HepG2 (cell line): ENCODE results near the gene ABCA2. TPM values are rescaled to one million over a fixed set of nuclear protein-coding genes. Genes with fewer than 3 reads are reported as not detected.

Source experiments
- CEBPG ChIP-seq: IDR thresholded peaks from 2 replicates; pipeline ENCODE4 v1.6.1; 2016
- FOXK2 ChIP-seq: fragments of 450-650 bp; IDR thresholded peaks from 2 replicates; pipeline ENCODE4 v1.6.1; 2016
- HIC2 ChIP-seq: sonication (generic); formaldehyde crosslinking; IDR thresholded peaks from 2 replicates; pipeline ENCODE4 v1.9.0; 2022; ENCODE audit warnings: low read depth, missing genetic modification reagents
- KDM1A ChIP-seq: IDR thresholded peaks from 2 replicates; pipeline ENCODE4 v1.6.1; 2016; ENCODE audit warnings: missing compliant biosample characterization
- KDM5A ChIP-seq: fragments of 200-600 bp; sonication (generic); IDR thresholded peaks from 2 replicates; pipeline ENCODE4 v1.7.0; 2018; ENCODE audit warnings: antibody characterized with exemption, mild to moderate bottlenecking, low read length, borderline replicate concordance
- LCORL ChIP-seq, 2 experiments: fragments of 450-650 bp in 1 of 2; sonication (generic) in 1 of 2; formaldehyde crosslinking in 1 of 2; IDR thresholded peaks; 2 replicates each; pipeline versions ENCODE4 v1.5.0 to v1.6.1; 2017 to 2020; ENCODE audit warnings: antibody characterized with exemption in 1 of 2, missing genetic modification reagents in 1 of 2
- MXD4 ChIP-seq: IDR thresholded peaks from 2 replicates; pipeline ENCODE4 v1.6.1; 2016; ENCODE audit warnings: mild to moderate bottlenecking, missing biosample characterization, missing genetic modification reagents
- MXI1 ChIP-seq: IDR thresholded peaks from 3 replicates; pipeline ENCODE4 v1.6.1; 2012; ENCODE audit warnings: low read depth, low read length, inconsistent platforms, borderline replicate concordance
- PHF5A ChIP-seq: IDR thresholded peaks from one replicate; pipeline ENCODE4 v1.6.1; 2018; ENCODE audit warnings: low read depth, missing genetic modification reagents; ENCODE audit not compliant: unreplicated experiment
- PTBP1 ChIP-seq: fragments of 200-400 bp; formaldehyde crosslinking; IDR thresholded peaks from 2 replicates; pipeline ENCODE4 v1.6.1; 2018; ENCODE audit warnings: low read length, low read depth; ENCODE audit not compliant: poor library complexity, severe bottlenecking
- RAD21 ChIP-seq: fragments of 450-650 bp; formaldehyde crosslinking; IDR thresholded peaks from 2 replicates; pipeline ENCODE4 v1.5.0; 2020; ENCODE audit warnings: mild to moderate bottlenecking
- SMAD9 ChIP-seq: sonication (generic); formaldehyde crosslinking; IDR thresholded peaks from 2 replicates; pipeline ENCODE4 v1.5.1; 2020; ENCODE audit warnings: mild to moderate bottlenecking, missing genetic modification reagents
- SNAPC5 ChIP-seq: sonication (generic); formaldehyde crosslinking; IDR thresholded peaks from 2 replicates; pipeline ENCODE4 v1.8.1; 2023; ENCODE audit warnings: mild to moderate bottlenecking, missing genetic modification reagents, borderline replicate concordance
- TEAD3 ChIP-seq: optimal IDR thresholded peaks from 2 replicates; pipeline ENCODE3; 2016; ENCODE audit warnings: borderline replicate concordance
- U2AF1 ChIP-seq: fragments of 200-400 bp; formaldehyde crosslinking; optimal IDR thresholded peaks from 2 replicates; pipeline ENCODE3; 2017; ENCODE audit warnings: mild to moderate bottlenecking, low read depth, low read length
- YY1 ChIP-seq: IDR thresholded peaks from 2 replicates; pipeline ENCODE4 v1.6.1; 2011; ENCODE audit warnings: low read length, low read depth, moderate library complexity, mild to moderate bottlenecking; ENCODE audit not compliant: insufficient read depth, insufficient replicate concordance
- ZNF256 ChIP-seq: sonication (generic); formaldehyde crosslinking; conservative IDR thresholded peaks from 2 replicates; pipeline ENCODE4 v1.4.0; 2020; ENCODE audit warnings: missing genetic modification reagents
- ZNF280D ChIP-seq: sonication (generic); formaldehyde crosslinking; IDR thresholded peaks from 2 replicates; pipeline ENCODE4 v1.5.1; 2020; ENCODE audit warnings: mild to moderate bottlenecking, missing genetic modification reagents
- ZNF337 ChIP-seq: sonication (generic); formaldehyde crosslinking; IDR thresholded peaks from 2 replicates; pipeline ENCODE4 v1.5.1; 2020; ENCODE audit warnings: missing genetic modification reagents, low read depth, mild to moderate bottlenecking, borderline replicate concordance
- ZNF546 ChIP-seq: sonication (generic); formaldehyde crosslinking; conservative IDR thresholded peaks from 2 replicates; pipeline ENCODE4 v1.8.1; 2023; ENCODE audit warnings: mild to moderate bottlenecking, missing genetic modification reagents
- polyA plus RNA-seq, 8 experiments: library from polyadenylated mRNA; depleted of rRNA in 3 of 8; stranded (reverse) in 7 of 8; unstranded in 1 of 8; fragments of >200 nt; fragmentation: Illumina TruSeq in 4 of 8; extraction: Trizol in 4 of 8; gene quantifications; 2 replicates each; pipeline versions ENCODE4 v1.2.1 to v1.2.3, GENCODE V29; 2011 to 2016; ENCODE audit warnings: low read depth in 4 of 8, missing spikeins in 1 of 8, mixed read lengths in 1 of 8; ENCODE audit not compliant: insufficient read depth in 1 of 8
- total RNA-seq, 5 experiments: library from RNA; depleted of rRNA; stranded (reverse); fragments of >200 nt; fragmentation: Illumina TruSeq; extraction: Trizol; gene quantifications; 2 replicates each; pipeline ENCODE4 v1.2.3, GENCODE V29; 2016; ENCODE audit warnings: low read depth in 1 of 5
- TF ChIP-seq, protein P1 (sequence below): sonication (generic); formaldehyde crosslinking; IDR thresholded peaks from 2 replicates; pipeline ENCODE4 v1.4.0; 2020; ENCODE audit warnings: mild to moderate bottlenecking, missing genetic modification reagents
- TF ChIP-seq, protein P2 (sequence below): sonication (generic); formaldehyde crosslinking; IDR thresholded peaks from 2 replicates; pipeline ENCODE4 v1.9.0; 2022; ENCODE audit warnings: missing genetic modification reagents, mild to moderate bottlenecking, borderline replicate concordance

Gene ABCA2
- total and polyA plus RNA-seq, 2 of the 13 experiments (the other 11 are each of a cell fraction or from before 2014, with no cell fraction given) = 2.9 to 19.2 TPM

DNA sequence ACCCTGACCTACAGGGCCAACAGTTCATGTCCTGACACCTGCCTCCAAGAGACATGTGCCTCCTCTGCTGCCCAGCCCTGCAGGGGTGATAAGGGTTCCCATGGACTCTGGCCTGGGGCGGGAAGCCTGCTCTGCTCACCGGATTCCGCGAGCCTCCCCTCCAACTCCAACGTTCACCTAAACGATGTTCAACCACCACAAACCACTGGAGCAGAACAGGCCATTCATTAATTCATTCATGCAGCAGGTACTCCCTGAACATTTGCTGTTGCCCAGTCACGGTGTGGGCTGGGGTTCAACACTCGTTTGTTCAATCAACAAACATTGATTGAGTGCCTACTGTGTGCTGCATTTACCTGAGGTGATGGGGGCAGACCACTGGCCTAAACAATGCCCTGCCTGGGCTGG, 46.0 kb upstream of the ABCA2 start (continued):
- TF ChIP-seq, protein P1, sequence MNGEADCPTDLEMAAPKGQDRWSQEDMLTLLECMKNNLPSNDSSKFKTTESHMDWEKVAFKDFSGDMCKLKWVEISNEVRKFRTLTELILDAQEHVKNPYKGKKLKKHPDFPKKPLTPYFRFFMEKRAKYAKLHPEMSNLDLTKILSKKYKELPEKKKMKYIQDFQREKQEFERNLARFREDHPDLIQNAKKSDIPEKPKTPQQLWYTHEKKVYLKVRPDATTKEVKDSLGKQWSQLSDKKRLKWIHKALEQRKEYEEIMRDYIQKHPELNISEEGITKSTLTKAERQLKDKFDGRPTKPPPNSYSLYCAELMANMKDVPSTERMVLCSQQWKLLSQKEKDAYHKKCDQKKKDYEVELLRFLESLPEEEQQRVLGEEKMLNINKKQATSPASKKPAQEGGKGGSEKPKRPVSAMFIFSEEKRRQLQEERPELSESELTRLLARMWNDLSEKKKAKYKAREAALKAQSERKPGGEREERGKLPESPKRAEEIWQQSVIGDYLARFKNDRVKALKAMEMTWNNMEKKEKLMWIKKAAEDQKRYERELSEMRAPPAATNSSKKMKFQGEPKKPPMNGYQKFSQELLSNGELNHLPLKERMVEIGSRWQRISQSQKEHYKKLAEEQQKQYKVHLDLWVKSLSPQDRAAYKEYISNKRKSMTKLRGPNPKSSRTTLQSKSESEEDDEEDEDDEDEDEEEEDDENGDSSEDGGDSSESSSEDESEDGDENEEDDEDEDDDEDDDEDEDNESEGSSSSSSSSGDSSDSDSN (CRISPR knock-in tag) = peak; percentile 48; the same call in 1 of the 2 replicates
- TF ChIP-seq MXI1 = 0 out of 3 replicates have a peak, but pooled peaks have one; percentile 21
- no peak for TF ChIP-seq CEBPG
- no peak for TF ChIP-seq KDM1A
- no peak for TF ChIP-seq YY1
- no peak for TF ChIP-seq PHF5A (CRISPR knock-in tag)
- no peak for TF ChIP-seq KDM5A
- 0 out of 2 replicates have a peak, but pooled peaks have one; percentile 18 for TF ChIP-seq MXD4
- TF ChIP-seq SNAPC5 (CRISPR knock-in tag) = no peak
- no peak for TF ChIP-seq SMAD9 (CRISPR knock-in tag)
- no peak for TF ChIP-seq ZNF337 (CRISPR knock-in tag)
- no peak for TF ChIP-seq FOXK2
- TF ChIP-seq TEAD3 (CRISPR knock-in tag) = peak; percentile 56
- 0 out of 2 replicates have a peak, but pooled peaks have one; percentile 34 for TF ChIP-seq ZNF256
- 0 out of 2 replicates have a peak, but pooled peaks have one; percentile 31 for TF ChIP-seq ZNF280D (CRISPR knock-in tag)
- no peak for TF ChIP-seq LCORL (IDR thresholded peaks at IDR 0.05)
- TF ChIP-seq LCORL (CRISPR knock-in tag; IDR thresholded peaks at IDR 0.05) = peak; percentile 54; the same call in 1 of the 2 replicates
- no peak for TF ChIP-seq U2AF1
- TF ChIP-seq RAD21 = no peak
- TF ChIP-seq HIC2 = peak; percentile 65; the same call in 1 of the 2 replicates
- TF ChIP-seq, protein P2, sequence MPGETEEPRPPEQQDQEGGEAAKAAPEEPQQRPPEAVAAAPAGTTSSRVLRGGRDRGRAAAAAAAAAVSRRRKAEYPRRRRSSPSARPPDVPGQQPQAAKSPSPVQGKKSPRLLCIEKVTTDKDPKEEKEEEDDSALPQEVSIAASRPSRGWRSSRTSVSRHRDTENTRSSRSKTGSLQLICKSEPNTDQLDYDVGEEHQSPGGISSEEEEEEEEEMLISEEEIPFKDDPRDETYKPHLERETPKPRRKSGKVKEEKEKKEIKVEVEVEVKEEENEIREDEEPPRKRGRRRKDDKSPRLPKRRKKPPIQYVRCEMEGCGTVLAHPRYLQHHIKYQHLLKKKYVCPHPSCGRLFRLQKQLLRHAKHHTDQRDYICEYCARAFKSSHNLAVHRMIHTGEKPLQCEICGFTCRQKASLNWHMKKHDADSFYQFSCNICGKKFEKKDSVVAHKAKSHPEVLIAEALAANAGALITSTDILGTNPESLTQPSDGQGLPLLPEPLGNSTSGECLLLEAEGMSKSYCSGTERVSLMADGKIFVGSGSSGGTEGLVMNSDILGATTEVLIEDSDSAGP (CRISPR knock-in tag) = peak; percentile 53; the same call in 1 of the 2 replicates
- no peak for TF ChIP-seq PTBP1
- no peak for TF ChIP-seq ZNF546
